ENCODE data around the gene TSEN54. TPM values are rescaled to one million over a fixed set of nuclear protein-coding genes. Genes with fewer than 3 reads are reported as not detected.

TSEN54 gene
- total RNA-seq, 1 experiment from 2014 or later: 87.3 TPM

DNA sequence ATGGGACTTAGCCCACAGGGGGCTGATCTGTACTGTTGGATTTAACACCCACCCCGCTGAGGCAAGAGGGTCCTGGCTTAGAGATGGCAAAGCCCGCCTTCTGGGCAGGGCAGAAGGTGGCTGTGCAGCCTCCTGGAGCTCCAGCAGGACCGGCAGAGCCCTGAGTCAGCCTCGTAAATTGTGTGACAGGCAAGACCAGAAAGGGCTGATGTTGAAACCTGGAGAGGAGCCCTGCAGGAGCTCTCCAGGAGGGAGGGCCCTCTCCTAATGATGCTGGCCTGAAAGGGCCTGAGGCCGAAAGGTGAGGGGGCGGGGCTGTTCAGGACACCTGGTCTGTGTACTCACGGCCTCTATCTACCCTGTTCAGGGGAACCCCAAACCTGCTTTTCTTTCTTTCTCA, 48.7 kb downstream of the TSEN54 start:
- ATAC-seq (peak; percentile 72), DNase-seq (ENCODE audit: low read depth, low spot score) (no peak)
- H3K27me3 ChIP-seq (ENCODE audit: insufficient read depth, low read length): no peaks in the 10 kb centered on the region
- H3K9me3 ChIP-seq (ENCODE audit: control insufficient read depth in 1 of 2, insufficient read depth in 1 of 2, low read depth in 1 of 2, low read length in 2 of 2): no peaks in the 10 kb centered on the region
- H4K20me1 ChIP-seq (ENCODE audit: insufficient read depth): no peaks in the 10 kb centered on the region
- H3K4me2 ChIP-seq (ENCODE audit: low read length): no peak overlapping the region; the same call in 1 of the 2 replicates
- peaks cover 14 to 30% of the 10 kb centered on the region in 2 experiments for H3K36me3 ChIP-seq (ENCODE audit: control insufficient read depth in 1 of 2, insufficient read depth in 2 of 2, low read length in 2 of 2)
- no peak overlapping the region; the same call in 1 of the 2 replicates for H3K27ac ChIP-seq (ENCODE audit: low read depth, low read length)
- no TSS peak for BruUV-seq (replicated peaks)
- TF ChIP-seq CBX3 (IDR thresholded peaks at IDR 0.05; ENCODE audit: low read depth) (no peak), SRF (IDR thresholded peaks at IDR 0.05; ENCODE audit: low read depth) (no peak), FOSL1 (IDR thresholded peaks at IDR 0.05; ENCODE audit: low read depth) (no peak), RAD21 (IDR thresholded peaks at IDR 0.05; ENCODE audit: low read depth) (no peak), JUND (IDR thresholded peaks at IDR 0.05) (no peak), SP1 (IDR thresholded peaks at IDR 0.05; ENCODE audit: low read depth) (no peak), CEBPB (IDR thresholded peaks at IDR 0.05; ENCODE audit: low read depth) (no peak), POLR2AphosphoS5 (IDR thresholded peaks at IDR 0.05; ENCODE audit: low read depth, low read length) (no peak), TCF7L2 (IDR thresholded peaks at IDR 0.05; ENCODE audit: borderline replicate concordance, extremely low read depth, insufficient read depth, insufficient read length) (no peak), POLR2A (IDR thresholded peaks at IDR 0.05; ENCODE audit: borderline replicate concordance, extremely low read depth, insufficient read depth, insufficient read length) (no peak), EZH2 (IDR thresholded peaks at IDR 0.05) (no peak)
- TF ChIP-seq, protein P1, sequence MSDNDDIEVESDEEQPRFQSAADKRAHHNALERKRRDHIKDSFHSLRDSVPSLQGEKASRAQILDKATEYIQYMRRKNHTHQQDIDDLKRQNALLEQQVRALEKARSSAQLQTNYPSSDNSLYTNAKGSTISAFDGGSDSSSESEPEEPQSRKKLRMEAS (IDR thresholded peaks at IDR 0.05): no peak
- TF ChIP-seq, protein P2, sequence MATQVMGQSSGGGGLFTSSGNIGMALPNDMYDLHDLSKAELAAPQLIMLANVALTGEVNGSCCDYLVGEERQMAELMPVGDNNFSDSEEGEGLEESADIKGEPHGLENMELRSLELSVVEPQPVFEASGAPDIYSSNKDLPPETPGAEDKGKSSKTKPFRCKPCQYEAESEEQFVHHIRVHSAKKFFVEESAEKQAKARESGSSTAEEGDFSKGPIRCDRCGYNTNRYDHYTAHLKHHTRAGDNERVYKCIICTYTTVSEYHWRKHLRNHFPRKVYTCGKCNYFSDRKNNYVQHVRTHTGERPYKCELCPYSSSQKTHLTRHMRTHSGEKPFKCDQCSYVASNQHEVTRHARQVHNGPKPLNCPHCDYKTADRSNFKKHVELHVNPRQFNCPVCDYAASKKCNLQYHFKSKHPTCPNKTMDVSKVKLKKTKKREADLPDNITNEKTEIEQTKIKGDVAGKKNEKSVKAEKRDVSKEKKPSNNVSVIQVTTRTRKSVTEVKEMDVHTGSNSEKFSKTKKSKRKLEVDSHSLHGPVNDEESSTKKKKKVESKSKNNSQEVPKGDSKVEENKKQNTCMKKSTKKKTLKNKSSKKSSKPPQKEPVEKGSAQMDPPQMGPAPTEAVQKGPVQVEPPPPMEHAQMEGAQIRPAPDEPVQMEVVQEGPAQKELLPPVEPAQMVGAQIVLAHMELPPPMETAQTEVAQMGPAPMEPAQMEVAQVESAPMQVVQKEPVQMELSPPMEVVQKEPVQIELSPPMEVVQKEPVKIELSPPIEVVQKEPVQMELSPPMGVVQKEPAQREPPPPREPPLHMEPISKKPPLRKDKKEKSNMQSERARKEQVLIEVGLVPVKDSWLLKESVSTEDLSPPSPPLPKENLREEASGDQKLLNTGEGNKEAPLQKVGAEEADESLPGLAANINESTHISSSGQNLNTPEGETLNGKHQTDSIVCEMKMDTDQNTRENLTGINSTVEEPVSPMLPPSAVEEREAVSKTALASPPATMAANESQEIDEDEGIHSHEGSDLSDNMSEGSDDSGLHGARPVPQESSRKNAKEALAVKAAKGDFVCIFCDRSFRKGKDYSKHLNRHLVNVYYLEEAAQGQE (IDR thresholded peaks at IDR 0.05; ENCODE audit: low read depth): no peak
- H3K4me1 ChIP-seq (ENCODE audit: control insufficient read depth in 1 of 2, insufficient read depth in 2 of 2, low read length in 2 of 2): peaks cover 8 to 9% of the 10 kb centered on the region in 2 experiments; a peak in 3 of 4 replicates
- H2AFZ ChIP-seq (ENCODE audit: low read depth, low read length, poor library complexity, severe bottlenecking): no peak overlapping the region
- intact Hi-C loops (cut with micrococcal nuclease): no loop called here
- ChIA-PET POLR2A (no interaction called here), RAD21 (ENCODE audit: low non-redundant PET in 1 of 2, low total read pairs in 2 of 2, uncharacterized antibody in 2 of 2, unreplicated experiment in 2 of 2) (no interaction called here), CTCF (interaction anchor here (0.9 kb wide), 1 partner anchor 35 kb away, joined by 3 read pairs; no protein-coding TSS in a partner anchor)
- no peaks in the 10 kb centered on the region for H3K9me2 ChIP-seq (ENCODE audit: insufficient read depth)
- no peak overlapping the region for H3K4me3 ChIP-seq (replicated peaks in 1 of 2; ENCODE audit: low read depth in 1 of 2, low read length in 2 of 2)
- no peaks in the 10 kb centered on the region for H3K79me2 ChIP-seq (ENCODE audit: insufficient read depth, low read length)
- H3K9ac ChIP-seq (ENCODE audit: low read length): no peak overlapping the region
